ENCODE results near the gene LCN15.

DNA sequence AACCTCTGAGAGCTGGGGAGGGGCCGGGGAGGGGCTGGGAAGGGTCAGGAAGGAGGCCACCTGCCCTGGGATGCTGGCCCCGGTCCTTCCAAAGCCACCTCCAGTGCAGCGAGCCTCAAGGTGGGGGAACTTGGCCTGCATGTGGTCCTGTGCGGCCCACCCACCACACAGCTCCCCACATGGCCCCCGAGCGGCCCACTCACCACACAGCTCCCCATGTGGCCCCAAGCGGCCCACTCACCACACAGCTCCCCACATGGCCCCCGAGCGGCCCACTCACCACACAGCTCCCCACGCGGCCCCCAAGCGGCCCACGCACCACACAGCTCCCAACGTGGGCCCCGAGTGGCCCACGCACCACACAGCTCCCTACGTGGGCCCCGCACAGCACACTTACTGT, 19.5 kb downstream of the LCN15 start:
- TF ChIP-seq CTCF (IDR thresholded peaks at IDR 0.05 in 8 of 11, conservative IDR thresholded peaks at IDR 0.05 in 3 of 11) (no peak), POLR2A (IDR thresholded peaks at IDR 0.05) (no peak)
